ENCODE measurements around the gene N4BP2L2.

- TF ChIP-seq CREB5 (CRISPR knock-in tag; IDR thresholded peaks at IDR 0.05; ENCODE audit: low read depth) (no peak), PATZ1 (CRISPR knock-in tag; IDR thresholded peaks at IDR 0.05; ENCODE audit: borderline replicate concordance) (no peak), ESRRG (CRISPR knock-in tag; IDR thresholded peaks at IDR 0.05) (no peak), ZC3H10 (CRISPR knock-in tag; IDR thresholded peaks at IDR 0.05) (no peak), BACH2 (CRISPR knock-in tag; IDR thresholded peaks at IDR 0.05; ENCODE audit: borderline replicate concordance) (no peak), CSDC2 (CRISPR knock-in tag; IDR thresholded peaks at IDR 0.05) (no peak), PPARA (CRISPR knock-in tag; IDR thresholded peaks at IDR 0.05; ENCODE audit: borderline replicate concordance) (no peak)
Observed at GRCh38 chr13:32428581-32429432, 109.8 kb downstream of the N4BP2L2 start.
